Esophagus muscularis mucosa (tissue), 3 donors: ENCODE measurements around the gene NSD2.

Experiments
- CTCF ChIP-seq, 3 experiments: fragments of 200-600 bp in 2 of 3; fragments of 450-650 bp in 1 of 3; sonication (generic) in 2 of 3; IDR thresholded peaks; one replicate each; pipeline ENCODE4 v1.5.1; 2017 to 2019; ENCODE audit warnings: antibody characterized with exemption in 3 of 3, mild to moderate bottlenecking in 2 of 3, moderate library complexity in 1 of 3
- POLR2A ChIP-seq: fragments of 450-650 bp; IDR thresholded peaks from one replicate; pipeline ENCODE4 v1.6.1; 2017; ENCODE audit warnings: antibody characterized with exemption, moderate library complexity, mild to moderate bottlenecking, low read depth

DNA sequence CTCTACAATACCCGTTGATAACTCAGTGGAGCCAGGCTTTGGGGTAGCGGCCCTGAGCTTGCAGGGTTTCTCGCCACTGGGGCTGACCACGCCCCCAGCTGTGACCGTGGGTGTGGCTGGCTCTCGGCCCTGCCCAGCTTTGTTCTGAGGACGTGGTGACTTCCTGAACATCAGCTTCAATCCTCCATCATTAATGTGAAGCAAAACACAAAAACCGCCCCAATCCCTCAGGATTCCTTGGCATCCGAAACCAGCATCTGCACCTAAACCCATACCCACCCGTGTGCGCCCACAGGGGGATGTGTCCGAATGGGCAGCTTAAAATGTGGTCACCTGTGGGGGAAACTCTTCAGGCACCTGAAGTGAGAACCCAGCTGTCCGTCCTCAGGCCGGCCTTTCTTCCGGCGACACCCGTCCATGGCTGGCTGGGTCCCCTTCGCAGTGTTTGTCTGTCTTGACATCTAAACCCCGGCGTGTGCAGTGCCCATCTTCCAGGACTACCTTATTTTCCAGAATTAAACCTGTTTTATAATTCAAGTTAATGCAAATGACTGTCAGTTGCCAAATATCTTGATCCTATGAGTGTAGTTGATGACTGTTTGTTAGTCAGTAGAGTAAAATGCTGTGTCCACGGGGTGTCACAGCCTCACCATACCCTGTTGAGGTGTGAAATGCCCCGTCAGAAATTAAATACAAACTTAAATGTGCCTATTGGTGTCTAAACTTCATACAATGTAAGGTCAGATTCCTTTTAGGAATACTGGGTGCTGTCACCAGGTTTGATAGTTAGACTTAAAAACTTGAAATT is 110.3 kb downstream of the NSD2 start:
- TF ChIP-seq CTCF (IDR thresholded peaks at IDR 0.05) (no peak), POLR2A (no peak)
